Neural progenitor cell (in vitro differentiated cells): Measurements from ENCODE around the gene ASXL2.

Source experiments
- CTCF ChIP-seq: fragments of 200-600 bp; sonication (generic); IDR thresholded peaks from 2 replicates; pipeline ENCODE4 v1.5.1; 2017; ENCODE audit warnings: antibody characterized with exemption, mild to moderate bottlenecking
- EZH2 ChIP-seq: fragments of 200-600 bp; sonication (generic); IDR thresholded peaks from 2 replicates; pipeline ENCODE4 v1.6.1; 2017; ENCODE audit warnings: antibody characterized with exemption, mild to moderate bottlenecking, moderate library complexity

GRCh38 chr2:25736899-25737515 lies 141.3 kb downstream of the ASXL2 start:
- TF ChIP-seq CTCF (no peak), EZH2 (no peak)
